ENCODE data around the gene ATP9B. TPM values are rescaled to one million over a fixed set of nuclear protein-coding genes. Genes with fewer than 3 reads are reported as not detected.

Gene ATP9B
- total RNA-seq, 1 donor from 2014 or later: 37.3 TPM

- TF ChIP-seq, protein P1, sequence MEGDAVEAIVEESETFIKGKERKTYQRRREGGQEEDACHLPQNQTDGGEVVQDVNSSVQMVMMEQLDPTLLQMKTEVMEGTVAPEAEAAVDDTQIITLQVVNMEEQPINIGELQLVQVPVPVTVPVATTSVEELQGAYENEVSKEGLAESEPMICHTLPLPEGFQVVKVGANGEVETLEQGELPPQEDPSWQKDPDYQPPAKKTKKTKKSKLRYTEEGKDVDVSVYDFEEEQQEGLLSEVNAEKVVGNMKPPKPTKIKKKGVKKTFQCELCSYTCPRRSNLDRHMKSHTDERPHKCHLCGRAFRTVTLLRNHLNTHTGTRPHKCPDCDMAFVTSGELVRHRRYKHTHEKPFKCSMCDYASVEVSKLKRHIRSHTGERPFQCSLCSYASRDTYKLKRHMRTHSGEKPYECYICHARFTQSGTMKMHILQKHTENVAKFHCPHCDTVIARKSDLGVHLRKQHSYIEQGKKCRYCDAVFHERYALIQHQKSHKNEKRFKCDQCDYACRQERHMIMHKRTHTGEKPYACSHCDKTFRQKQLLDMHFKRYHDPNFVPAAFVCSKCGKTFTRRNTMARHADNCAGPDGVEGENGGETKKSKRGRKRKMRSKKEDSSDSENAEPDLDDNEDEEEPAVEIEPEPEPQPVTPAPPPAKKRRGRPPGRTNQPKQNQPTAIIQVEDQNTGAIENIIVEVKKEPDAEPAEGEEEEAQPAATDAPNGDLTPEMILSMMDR (IDR thresholded peaks at IDR 0.05; ENCODE audit: unreplicated experiment): no peak
- H3K9me3 Mint-ChIP-seq (ENCODE audit: unreplicated experiment): no peaks in the 10 kb centered on the region
- H3K4me3 Mint-ChIP-seq (ENCODE audit: unreplicated experiment): no peak overlapping the region
- H3K4me1 Mint-ChIP-seq (ENCODE audit: unreplicated experiment): peaks cover 9% of the 10 kb centered on the region
- DNase-seq (ENCODE audit: low spot score): no peak
- no peak overlapping the region for H3K27ac Mint-ChIP-seq (ENCODE audit: unreplicated experiment)
- H3K27me3 Mint-ChIP-seq (ENCODE audit: unreplicated experiment): peaks cover 2% of the 10 kb centered on the region
- H3K36me3 Mint-ChIP-seq (ENCODE audit: low read depth, unreplicated experiment): peaks cover 11% of the 10 kb centered on the region
Observed at GRCh38 chr18:79123948-79124347, 54.8 kb downstream of the ATP9B start.

DNA sequence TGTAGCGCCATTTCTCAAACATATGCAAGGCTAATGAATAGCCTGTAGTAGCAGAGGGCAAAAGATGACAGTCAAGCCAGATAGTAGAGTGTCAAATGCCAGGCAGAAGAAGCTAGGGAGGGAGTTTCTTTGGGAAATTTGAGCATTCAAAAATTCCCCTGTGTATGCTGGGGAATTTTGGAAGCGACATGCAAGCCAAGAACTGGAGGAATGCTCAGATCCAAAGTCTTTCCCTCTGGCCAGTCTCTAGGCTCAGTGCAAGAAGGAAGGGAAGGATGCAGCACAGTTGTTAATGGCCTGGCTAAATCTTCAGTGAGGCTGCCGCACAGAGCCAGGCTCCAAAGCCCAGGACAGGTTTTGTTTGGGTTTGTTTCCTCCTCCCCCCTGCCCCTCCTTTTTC, 59.9 kb downstream of the ATP9B start:
- Mint-ChIP-seq H3K4me1 (ENCODE audit: unreplicated experiment) (no peaks in the 10 kb centered on the region), H3K9me3 (ENCODE audit: unreplicated experiment) (no peaks in the 10 kb centered on the region)
- TF ChIP-seq, protein P1 (IDR thresholded peaks at IDR 0.05; ENCODE audit: unreplicated experiment): no peak

GRCh38 chr18:79133724-79134123, 64.5 kb downstream of the ATP9B start:
- Mint-ChIP-seq H3K4me3 (ENCODE audit: unreplicated experiment) (no peak overlapping the region), H3K4me1 (ENCODE audit: unreplicated experiment) (no peaks in the 10 kb centered on the region)

More for the DNA sequence above, 59.9 kb downstream of the ATP9B start:
- no peak overlapping the region for H3K27ac Mint-ChIP-seq (ENCODE audit: unreplicated experiment)
- peaks cover 5% of the 10 kb centered on the region for H3K36me3 Mint-ChIP-seq (ENCODE audit: low read depth, unreplicated experiment)
- H3K4me3 Mint-ChIP-seq (ENCODE audit: unreplicated experiment): no peak overlapping the region
- no peak for DNase-seq (ENCODE audit: low spot score)
- peaks cover 2% of the 10 kb centered on the region for H3K27me3 Mint-ChIP-seq (ENCODE audit: unreplicated experiment)

GRCh38 chr18:79135924-79136323, 66.7 kb downstream of the ATP9B start:
- TF ChIP-seq, protein P1 (IDR thresholded peaks at IDR 0.05; ENCODE audit: unreplicated experiment): no peak
- H3K9me3 Mint-ChIP-seq (ENCODE audit: unreplicated experiment): no peaks in the 10 kb centered on the region
- no peak overlapping the region for H3K4me3 Mint-ChIP-seq (ENCODE audit: unreplicated experiment)
- H3K4me1 Mint-ChIP-seq (ENCODE audit: unreplicated experiment): no peaks in the 10 kb centered on the region
- peaks cover 2% of the 10 kb centered on the region for H3K27me3 Mint-ChIP-seq (ENCODE audit: unreplicated experiment)
- DNase-seq (ENCODE audit: low spot score): no peak
- no peak overlapping the region for H3K27ac Mint-ChIP-seq (ENCODE audit: unreplicated experiment)
- no peaks in the 10 kb centered on the region for H3K36me3 Mint-ChIP-seq (ENCODE audit: low read depth, unreplicated experiment)

More at GRCh38 chr18:79133724-79134123, 64.5 kb downstream of the ATP9B start:
- Mint-ChIP-seq H3K9me3 (ENCODE audit: unreplicated experiment) (no peaks in the 10 kb centered on the region), H3K36me3 (ENCODE audit: low read depth, unreplicated experiment) (no peaks in the 10 kb centered on the region), H3K27ac (ENCODE audit: unreplicated experiment) (no peak overlapping the region), H3K27me3 (ENCODE audit: unreplicated experiment) (peaks cover 1% of the 10 kb centered on the region)
- DNase-seq (ENCODE audit: low spot score): no peak
- TF ChIP-seq, protein P1 (IDR thresholded peaks at IDR 0.05; ENCODE audit: unreplicated experiment): no peak

DNA sequence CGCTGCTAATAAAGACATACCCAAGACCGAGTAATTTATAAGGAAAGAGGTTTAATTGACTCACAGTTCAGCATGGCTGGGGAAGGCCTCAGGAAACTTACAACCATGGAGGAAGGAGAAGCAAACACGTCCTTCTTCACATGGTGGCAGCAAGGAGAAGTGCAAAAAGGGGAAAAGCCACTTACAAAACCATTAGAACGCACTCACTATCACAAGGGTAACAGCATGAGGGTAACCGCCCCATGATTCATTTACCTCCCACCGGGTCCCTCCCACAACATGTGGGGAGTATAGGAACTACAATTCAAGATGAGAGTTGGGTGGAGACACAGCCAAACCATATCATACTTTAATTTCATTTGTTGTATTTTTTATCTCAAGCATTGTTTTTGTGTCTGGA, 67.5 kb downstream of the ATP9B start:
- peaks cover 2% of the 10 kb centered on the region for H3K27me3 Mint-ChIP-seq (ENCODE audit: unreplicated experiment)
- H3K4me1 Mint-ChIP-seq (ENCODE audit: unreplicated experiment): no peaks in the 10 kb centered on the region
- no peak overlapping the region for H3K27ac Mint-ChIP-seq (ENCODE audit: unreplicated experiment)

More for the DNA sequence above, 67.5 kb downstream of the ATP9B start:
- Mint-ChIP-seq H3K36me3 (ENCODE audit: low read depth, unreplicated experiment) (no peaks in the 10 kb centered on the region), H3K9me3 (ENCODE audit: unreplicated experiment) (no peaks in the 10 kb centered on the region), H3K4me3 (ENCODE audit: unreplicated experiment) (no peak overlapping the region)
- TF ChIP-seq, protein P1 (IDR thresholded peaks at IDR 0.05; ENCODE audit: unreplicated experiment): no peak
- DNase-seq (ENCODE audit: low spot score): no peak

Data from endothelial cell (in vitro differentiated cells).